Fibroblast of peridontal ligament (primary cell): ENCODE data around the gene ESPNL.

Experiments used
- DNase-seq: peaks from one replicate; pipeline ENCODE4 v3.0.0-alpha.2; 2010; ENCODE audit errors: extremely low read depth

ESPNL gene

GRCh38 chr2:238098901-238099713 is 1.0 kb upstream of the ESPNL start:
- peak; percentile 62 for DNase-seq

- no peak for DNase-seq
These were observed 459 bp upstream of the ESPNL start for GRCh38 chr2:238099714-238100048.

- no peak for DNase-seq
These were observed 956 bp downstream of the ESPNL start for GRCh38 chr2:238100821-238101771.

GRCh38 chr2:238101891-238102841 is 2.0 kb downstream of the ESPNL start:
- no peak for DNase-seq

GRCh38 chr2:238102865-238103264 is 2.7 kb downstream of the ESPNL start:
- DNase-seq: no peak

- no peak for DNase-seq
These were observed 3.5 kb downstream of the ESPNL start for GRCh38 chr2:238103465-238104225.

- no peak for DNase-seq
These were observed 4.1 kb downstream of the ESPNL start for GRCh38 chr2:238104226-238104690.

GRCh38 chr2:238104691-238105371 is 4.7 kb downstream of the ESPNL start:
- DNase-seq: no peak

GRCh38 chr2:238105506-238106338 is 5.6 kb downstream of the ESPNL start:
- DNase-seq: no peak

GRCh38 chr2:238106339-238106697 is 6.2 kb downstream of the ESPNL start:
- DNase-seq: no peak

GRCh38 chr2:238106698-238107524 is 6.8 kb downstream of the ESPNL start:
- DNase-seq: no peak

- DNase-seq: no peak
These were observed 7.6 kb downstream of the ESPNL start for GRCh38 chr2:238107525-238108422.

- no peak for DNase-seq
These were observed 8.5 kb downstream of the ESPNL start for GRCh38 chr2:238108423-238109183.

- DNase-seq: no peak
These were observed 13.5 kb downstream of the ESPNL start for GRCh38 chr2:238113611-238114010.

- no peak for DNase-seq
These were observed 14.2 kb downstream of the ESPNL start for GRCh38 chr2:238114331-238114841.

GRCh38 chr2:238114851-238115660 is 14.9 kb downstream of the ESPNL start:
- DNase-seq: no peak
